ENCODE data around the gene GNAO1.
A peak's percentile ranks its signal among the peaks of the same experiment; 100 is the strongest.

The GNAO1 gene

DNA sequence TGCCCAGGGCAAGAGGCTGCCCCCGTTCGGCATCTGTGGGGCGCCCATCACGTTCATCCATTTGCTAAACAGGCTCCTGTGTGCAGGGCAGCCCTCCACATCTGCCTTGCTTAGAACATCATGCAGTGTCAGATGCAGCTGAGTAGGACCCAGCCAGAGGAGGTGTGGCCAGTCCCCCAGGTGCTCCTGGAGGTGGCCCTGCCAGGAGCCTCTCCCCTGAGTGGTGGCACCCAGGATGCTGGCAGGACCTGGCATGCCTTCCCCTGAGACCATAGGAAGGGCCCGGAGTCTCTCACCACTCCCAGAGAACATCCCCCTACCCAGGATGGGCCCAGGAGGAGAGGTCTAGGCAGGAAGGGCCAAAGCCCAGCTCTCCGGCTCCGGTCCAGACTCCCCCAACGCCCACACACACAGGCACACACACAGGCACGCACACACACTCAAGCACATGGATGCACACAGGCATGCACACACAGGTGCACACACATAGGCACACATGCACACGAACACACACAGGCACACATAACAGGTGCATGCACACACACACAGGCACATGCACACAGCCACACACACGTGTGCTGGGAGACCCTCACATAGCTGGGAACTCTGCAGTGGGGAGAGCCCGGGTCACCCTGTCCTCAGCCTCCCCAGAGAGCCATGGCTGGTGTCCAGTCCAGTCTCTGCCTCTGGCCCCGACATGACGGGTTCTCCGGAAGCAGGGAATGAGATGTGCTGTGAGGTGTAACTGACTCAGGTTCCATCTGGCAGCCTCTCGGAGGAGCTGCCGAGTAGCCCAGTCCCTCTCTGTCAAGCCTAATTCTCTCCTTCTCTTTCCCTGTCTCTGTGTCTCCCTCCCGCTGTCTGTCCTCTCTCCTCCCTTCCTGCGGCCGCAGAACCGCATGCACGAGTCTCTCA is 159.5 kb downstream of the GNAO1 start:
- no peak for DNase-seq (ENCODE audit: low spot score)

- DNase-seq (ENCODE audit: low spot score), result no peak
Measured at GRCh38 chr16:56351481-56351880, 160.2 kb downstream of the GNAO1 start.

GRCh38 chr16:56352351-56353053 is 161.2 kb downstream of the GNAO1 start:
- no peak for DNase-seq (ENCODE audit: low spot score)

DNA sequence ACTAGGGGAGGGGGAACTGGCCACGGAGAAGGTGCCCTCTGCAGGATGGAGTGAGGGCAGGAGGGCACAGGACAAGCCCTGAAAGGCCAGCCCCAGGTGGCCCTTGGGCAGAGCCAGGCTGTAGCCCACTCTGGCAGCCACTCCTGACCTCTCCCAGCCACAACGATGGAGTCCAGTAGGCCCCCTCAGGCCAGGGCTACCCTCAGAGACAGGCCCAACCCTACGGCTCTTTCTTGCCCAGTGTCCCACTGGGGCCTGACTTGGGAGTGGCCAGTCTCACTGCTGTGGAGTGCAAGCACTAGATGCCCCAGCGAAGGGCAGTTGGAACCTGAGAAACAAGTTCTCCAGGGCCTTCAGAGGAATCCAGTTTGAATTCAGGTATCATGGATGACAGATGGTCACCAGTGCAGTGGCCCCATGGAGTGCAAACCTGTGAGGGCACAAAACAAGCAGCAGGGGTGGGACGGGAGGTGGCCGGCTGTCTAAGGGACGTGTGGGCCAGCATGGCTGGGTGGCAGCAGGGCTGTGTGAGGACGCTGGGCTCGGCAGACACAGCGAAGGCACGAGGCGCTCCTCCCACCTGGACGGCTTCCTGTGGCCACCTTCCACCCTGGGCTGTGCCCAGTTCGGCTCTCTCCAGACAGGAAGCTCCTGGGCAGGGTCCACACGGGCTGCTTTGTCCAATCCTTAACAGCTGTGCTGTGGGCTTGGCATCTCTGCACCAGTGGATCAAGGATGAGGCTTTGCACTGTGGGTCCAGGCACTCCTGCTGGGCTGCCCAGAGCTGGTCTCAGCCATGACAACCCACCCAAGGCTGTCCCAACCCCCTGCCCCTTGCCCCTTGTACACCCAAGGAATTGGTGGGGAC is 162.0 kb downstream of the GNAO1 start:
- DNase-seq (ENCODE audit: low spot score), result no peak

DNA sequence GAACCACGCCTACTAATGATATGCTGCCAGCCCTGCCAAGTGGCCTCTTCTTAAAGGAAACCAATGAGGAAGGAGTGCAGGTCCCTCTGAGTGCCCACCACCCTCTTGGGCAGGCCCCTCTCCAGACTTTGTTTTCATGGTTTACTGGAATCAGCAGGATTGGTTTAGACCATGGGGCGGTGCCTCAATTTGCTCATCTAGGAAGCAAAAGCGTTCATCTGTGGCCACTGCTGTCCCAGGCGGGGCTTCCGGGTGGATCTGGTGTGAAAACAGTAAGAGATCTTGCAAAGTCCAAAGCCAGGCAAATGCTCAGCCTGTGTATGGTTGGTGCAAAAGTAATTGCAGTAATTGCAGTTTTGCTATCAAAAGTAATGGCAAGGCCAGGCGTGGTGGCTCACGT is 162.7 kb downstream of the GNAO1 start:
- no peak for DNase-seq (ENCODE audit: low spot score)

GRCh38 chr16:56354746-56355145 is 163.5 kb downstream of the GNAO1 start:
- DNase-seq (ENCODE audit: low spot score), result no peak

DNA sequence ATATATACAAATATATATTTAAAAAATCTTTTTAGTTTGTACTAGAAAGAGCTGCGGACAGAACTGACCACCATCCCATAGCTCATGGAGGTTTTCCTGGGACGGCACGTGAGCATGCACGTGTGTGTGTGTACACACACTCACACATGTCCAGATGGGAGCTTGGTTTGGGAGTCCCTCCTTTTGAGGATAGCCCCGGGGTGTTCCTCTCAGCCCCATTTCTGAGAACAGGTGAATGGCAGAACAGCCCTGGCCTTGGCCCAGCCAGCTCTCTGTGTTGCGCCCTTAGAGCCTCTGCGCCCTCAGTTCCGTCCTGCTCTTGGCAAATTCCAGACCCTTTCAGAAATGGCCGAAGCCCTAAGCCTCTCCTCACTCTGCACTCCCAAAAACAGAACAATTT is 163.9 kb downstream of the GNAO1 start:
- no peak for DNase-seq (ENCODE audit: low spot score)

GRCh38 chr16:56355786-56356275 is 164.5 kb downstream of the GNAO1 start:
- DNase-seq (ENCODE audit: low spot score), result no peak

- peak; percentile 76 for DNase-seq (ENCODE audit: low spot score)
Measured at GRCh38 chr16:56356276-56357240, 165.3 kb downstream of the GNAO1 start.

GRCh38 chr16:56357241-56357764 is 166.0 kb downstream of the GNAO1 start:
- DNase-seq (ENCODE audit: low spot score), result no peak

DNA sequence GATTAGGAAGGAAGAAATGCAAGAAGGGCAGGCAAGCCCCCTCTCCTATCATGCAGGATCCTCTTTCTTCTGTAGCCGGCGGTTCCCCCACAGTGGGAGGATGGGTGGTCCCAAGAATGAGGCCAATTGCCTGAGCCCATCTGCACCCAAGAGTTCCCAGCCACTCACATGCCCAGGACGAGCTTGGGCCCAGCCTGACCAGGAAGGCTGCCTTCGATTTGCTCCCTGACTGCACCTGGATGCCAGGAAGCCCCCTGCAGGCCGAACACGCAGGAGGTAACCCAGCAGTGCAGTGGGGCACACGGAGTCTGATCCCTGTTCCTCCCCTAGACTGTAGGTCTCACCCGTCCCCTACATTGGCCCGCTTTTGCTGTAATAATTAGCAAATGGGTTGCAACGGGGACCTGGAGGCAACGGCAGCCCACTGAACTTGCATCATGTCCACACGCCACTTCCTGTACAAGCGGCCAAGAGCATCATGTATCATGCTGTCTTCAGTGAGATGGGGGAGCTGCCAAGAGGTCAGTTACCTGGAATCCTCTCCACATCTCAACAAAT is 166.6 kb downstream of the GNAO1 start:
- no peak for DNase-seq (ENCODE audit: low spot score)

DNA sequence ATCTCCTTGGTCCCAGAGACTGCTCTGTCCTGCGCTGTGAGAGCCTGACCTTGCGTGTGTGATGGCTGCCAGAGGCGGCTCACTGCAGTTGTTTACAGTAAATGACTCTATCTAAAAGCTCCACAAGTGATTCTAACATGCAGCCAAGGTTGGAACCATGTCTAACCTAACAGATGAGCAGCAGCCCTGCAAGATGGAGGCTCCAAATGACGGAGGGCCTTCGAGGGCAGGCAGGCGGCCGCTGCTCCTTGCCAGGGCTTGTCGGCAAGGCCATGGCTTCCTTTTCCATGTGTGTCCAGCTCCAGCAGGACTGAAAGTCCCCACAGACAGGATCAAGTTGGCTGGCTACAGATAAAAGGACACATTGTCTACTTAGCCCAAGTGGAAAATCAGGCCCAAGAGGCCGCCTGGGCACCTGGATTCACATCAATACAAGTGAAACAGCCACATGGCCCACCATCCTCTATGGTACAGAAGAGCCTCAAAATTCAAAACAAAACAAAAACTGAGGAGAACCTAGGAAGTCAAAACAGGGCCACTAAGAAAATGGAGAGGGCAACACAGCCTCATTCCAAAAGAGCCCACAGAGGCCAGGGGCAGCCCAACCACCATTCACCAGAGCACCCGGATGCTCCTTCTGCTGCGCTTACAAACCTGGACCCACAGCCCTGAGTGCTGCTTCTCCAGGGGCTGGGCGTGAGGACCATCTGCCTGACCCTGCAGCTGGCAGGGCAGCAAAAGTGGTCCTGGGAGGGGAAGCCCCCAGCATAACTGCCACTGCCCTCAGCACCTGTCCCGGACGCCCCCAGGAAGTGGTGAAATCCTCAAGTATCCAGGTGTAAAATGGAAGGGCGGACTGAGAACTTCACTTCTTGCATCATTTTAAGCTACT is 169.1 kb downstream of the GNAO1 start:
- no peak for DNase-seq (ENCODE audit: low spot score)

DNA sequence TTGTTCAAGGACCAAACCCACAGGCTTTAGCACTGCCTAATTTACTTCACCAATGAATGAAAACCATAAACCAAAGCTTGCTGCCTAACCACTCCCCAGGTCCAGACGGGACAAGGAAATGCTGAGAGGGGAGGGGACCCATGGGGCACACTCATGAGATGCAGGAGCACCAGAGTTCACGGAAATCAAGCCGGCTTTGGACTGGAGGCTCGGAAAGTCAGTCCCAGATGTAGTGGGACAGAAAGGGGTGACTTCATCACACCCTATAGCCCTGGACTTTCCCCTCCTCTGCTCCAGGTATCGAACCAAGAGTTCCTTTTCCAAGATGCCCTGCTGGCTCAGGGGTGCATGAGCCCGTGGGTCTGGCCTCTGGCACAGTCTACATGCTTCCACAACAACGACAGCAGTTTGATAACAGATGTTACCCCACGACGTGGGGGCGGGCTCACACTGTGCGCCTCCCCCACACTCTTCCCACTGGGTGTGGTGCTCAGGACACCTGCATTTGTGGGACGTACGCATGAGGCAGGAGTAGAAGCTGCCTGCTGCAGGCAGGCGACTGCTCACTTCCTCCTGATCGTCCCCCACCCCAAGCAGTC is 170.9 kb downstream of the GNAO1 start:
- DNase-seq (ENCODE audit: low spot score), result no peak

DNA sequence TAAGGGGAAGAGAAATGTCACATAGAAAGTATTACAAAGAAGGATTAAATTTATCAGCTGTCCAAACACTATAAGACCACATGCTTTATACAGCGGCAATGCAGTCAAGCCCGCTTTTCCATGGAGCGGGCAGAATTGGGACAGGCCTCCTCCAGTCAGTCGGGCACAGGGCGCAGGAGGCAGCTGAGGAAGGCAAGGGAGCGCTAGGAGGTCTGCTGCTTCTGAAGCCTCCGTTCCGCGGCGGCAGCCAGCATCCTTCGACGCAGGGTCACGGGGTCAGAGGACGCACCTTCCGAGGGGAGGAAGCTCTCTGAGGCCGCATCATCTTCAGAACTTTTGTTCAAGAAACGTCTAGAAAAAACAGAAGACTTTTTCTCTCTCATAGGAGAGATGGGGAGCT is 171.4 kb downstream of the GNAO1 start:
- no peak for DNase-seq (ENCODE audit: low spot score)

- no peak for DNase-seq (ENCODE audit: low spot score)
Measured at GRCh38 chr16:56363181-56363716, 172.0 kb downstream of the GNAO1 start.

GRCh38 chr16:56363781-56364565 is 172.7 kb downstream of the GNAO1 start:
- DNase-seq (ENCODE audit: low spot score), result no peak

GRCh38 chr16:56364865-56365264 is 173.6 kb downstream of the GNAO1 start:
- DNase-seq (ENCODE audit: low spot score), result no peak

- DNase-seq (ENCODE audit: low spot score), result no peak
Measured at GRCh38 chr16:56365552-56365951, 174.3 kb downstream of the GNAO1 start.

Data from hematopoietic multipotent progenitor cell treated with erythropoietin and hydrocortisone succinate and interleukin-3 and kit ligand, for 15 days (in vitro differentiated cells).